Measurements from ENCODE around the gene CHST3. TPM values are rescaled to one million over a fixed set of nuclear protein-coding genes. Genes with fewer than 3 reads are reported as not detected.

The CHST3 gene
- total and polyA plus RNA-seq, 10 of the 15 experiments (the other 5 are each of a cell fraction or from before 2014, with no cell fraction given): 0.03 to 0.50 (median 0.05) TPM; not detected in 2

- intact Hi-C loops (cut with micrococcal nuclease; ENCODE audit: unreplicated experiment): loop anchor here (2.0 to 5.0 kb wide), 5 partner anchors 85 to 672 kb away; partner anchors contain the start of gene CHST3
- no peak overlapping the region for H3K4me3 ChIP-seq
- TF ChIP-seq CREB1 (IDR thresholded peaks at IDR 0.05; ENCODE audit: low read depth) (no peak), ZBTB4 (CRISPR knock-in tag; IDR thresholded peaks at IDR 0.05) (no peak), TBL1XR1 (IDR thresholded peaks at IDR 0.05; ENCODE audit: low read depth, low read length) (no peak), BMI1 (IDR thresholded peaks at IDR 0.05; ENCODE audit: borderline replicate concordance) (no peak), STAT1 (conservative IDR thresholded peaks at IDR 0.05) (no peak), PKNOX1 (IDR thresholded peaks at IDR 0.05) (no peak), NFYB (IDR thresholded peaks at IDR 0.05; ENCODE audit: insufficient read depth, low read depth, low read length) (no peak), DPF2 (IDR thresholded peaks at IDR 0.05) (no peak), MYC (IDR thresholded peaks at IDR 0.05; ENCODE audit: insufficient read depth, insufficient read length, insufficient replicate concordance, low read length, severe bottlenecking) (no peak), NFYA (IDR thresholded peaks at IDR 0.05; ENCODE audit: borderline replicate concordance, low read depth, low read length) (no peak)
- H3K79me2 ChIP-seq (ENCODE audit: control insufficient read depth, insufficient read depth, low read length): no peaks in the 10 kb centered on the region
- ChIA-PET RAD21 (ENCODE audit: unreplicated experiment) (interaction anchor here (1.0 to 7.1 kb wide), 24 partner anchors 12 to 295 kb away, joined by 3 to 127 read pairs (median 14); no protein-coding TSS in a partner anchor), POLR2A (interaction anchor here (0.7 to 1.8 kb wide), 4 partner anchors 10 to 288 kb away, joined by 4 to 6 read pairs (median 5); no protein-coding TSS in a partner anchor), SMC1A (ENCODE audit: uncharacterized antibody, unreplicated experiment) (interaction anchor here (0.6 to 9.2 kb wide), 40 partner anchors 11 to 306 kb away, joined by 3 to 107 read pairs (median 5); partner anchors contain the start of genes ASCC1, DDIT4 and DNAJB12), CTCF (interaction anchor here (0.9 to 11.4 kb wide), 54 partner anchors 9 to 576 kb away, joined by 3 to 214 read pairs (median 6); partner anchors contain the start of genes ANAPC16 and ASCC1)
- no peaks in the 10 kb centered on the region for H4K20me1 ChIP-seq (ENCODE audit: control insufficient read depth, insufficient read depth)
- H3K27ac ChIP-seq (ENCODE audit: control insufficient read depth, insufficient read depth): no peak overlapping the region
- ATAC-seq (no peak), DNase-seq (ENCODE audit: low read depth, low spot score) (no peak), FAIRE-seq (no peak)
- in situ Hi-C loops (cut with MboI): loop anchor here (5.0 kb wide), 1 partner anchor 92 kb away; no protein-coding TSS in a partner anchor
- peaks cover 3% of the 10 kb centered on the region; the same call in 1 of the 2 replicates for H3K4me1 ChIP-seq (ENCODE audit: control insufficient read depth, insufficient read depth, low read length)
- no peaks in the 10 kb centered on the region for H3K36me3 ChIP-seq (ENCODE audit: control insufficient read depth in 2 of 2, insufficient read depth in 2 of 2, low read length in 1 of 2)
- 0% methylated on average over 1 of the region's 1 CpG for WGBS (ENCODE audit: insufficient coverage, insufficient replicate concordance, low lambda C conversion rate, missing lambda C conversion rate)
- H3K9ac ChIP-seq (ENCODE audit: control insufficient read depth, insufficient read depth, low read length): no peak overlapping the region
- no TSS peak for BruUV-seq (replicated peaks)
- H3K9me3 ChIP-seq (replicated peaks; ENCODE audit: control insufficient read depth, insufficient read depth, low read length): peaks cover 7% of the 10 kb centered on the region
- H2AFZ ChIP-seq (ENCODE audit: control insufficient read depth, low read depth, low read length): no peak overlapping the region
- H3K4me2 ChIP-seq (ENCODE audit: control insufficient read depth, insufficient read depth): no peak overlapping the region
- H3K27me3 ChIP-seq (replicated peaks in 1 of 2; ENCODE audit: control insufficient read depth in 2 of 2, insufficient read depth in 2 of 2, low read length in 1 of 2): no peaks in the 10 kb centered on the region
These were observed 85.3 kb downstream of the CHST3 start for GRCh38 chr10:72049472-72049871.

All from GM12878 (cell line).